ENCODE data around the gene TRMT5. TPM values are rescaled to one million over a fixed set of nuclear protein-coding genes. Genes with fewer than 3 reads are reported as not detected.

Gene TRMT5
- total and polyA plus RNA-seq, 9 of the 15 experiments (the other 6 are each of a cell fraction or from before 2014, with no cell fraction given) = 8.4 to 20.0 (median 15.1) TPM

DNA sequence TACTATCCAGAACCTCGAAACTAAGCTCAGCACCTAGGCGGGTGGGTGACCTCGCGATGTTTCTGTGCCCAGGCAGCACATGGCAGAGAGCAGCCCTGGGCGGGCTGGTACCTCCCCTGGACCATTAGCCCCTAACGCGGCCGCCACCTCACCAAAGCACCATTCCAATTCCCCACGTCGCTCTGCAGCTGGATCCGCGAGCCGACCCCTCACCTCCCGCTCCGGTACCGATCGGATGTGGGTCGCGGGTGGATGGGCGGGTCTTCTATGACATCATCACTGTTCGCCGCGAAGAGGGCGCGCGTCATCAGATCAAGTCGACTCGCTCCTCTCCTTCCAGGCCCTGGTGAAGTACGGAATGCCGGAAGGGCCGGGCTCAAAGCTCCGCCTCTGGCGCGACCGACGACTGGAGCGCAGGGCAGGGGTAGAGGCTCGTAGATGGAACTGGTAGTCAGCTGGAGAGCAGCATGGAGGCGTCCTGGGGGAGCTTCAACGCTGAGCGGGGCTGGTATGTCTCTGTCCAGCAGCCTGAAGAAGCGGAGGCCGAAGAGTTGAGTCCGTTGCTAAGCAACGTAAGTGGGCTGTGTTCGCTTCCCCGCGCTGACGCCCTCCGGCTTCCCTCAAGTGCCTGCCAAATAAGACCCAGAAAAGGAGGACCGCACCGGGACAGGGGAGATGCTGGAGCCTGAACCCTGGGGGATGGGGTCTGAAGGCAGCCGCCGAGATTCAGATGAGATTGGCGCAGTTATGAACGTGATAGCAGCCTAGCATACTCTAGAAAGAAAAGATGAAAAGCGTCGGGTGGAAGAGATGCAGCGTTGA is at the start of gene TRMT5, which contains the start of gene SLC38A6 (continued):
- TF ChIP-seq, protein P1, sequence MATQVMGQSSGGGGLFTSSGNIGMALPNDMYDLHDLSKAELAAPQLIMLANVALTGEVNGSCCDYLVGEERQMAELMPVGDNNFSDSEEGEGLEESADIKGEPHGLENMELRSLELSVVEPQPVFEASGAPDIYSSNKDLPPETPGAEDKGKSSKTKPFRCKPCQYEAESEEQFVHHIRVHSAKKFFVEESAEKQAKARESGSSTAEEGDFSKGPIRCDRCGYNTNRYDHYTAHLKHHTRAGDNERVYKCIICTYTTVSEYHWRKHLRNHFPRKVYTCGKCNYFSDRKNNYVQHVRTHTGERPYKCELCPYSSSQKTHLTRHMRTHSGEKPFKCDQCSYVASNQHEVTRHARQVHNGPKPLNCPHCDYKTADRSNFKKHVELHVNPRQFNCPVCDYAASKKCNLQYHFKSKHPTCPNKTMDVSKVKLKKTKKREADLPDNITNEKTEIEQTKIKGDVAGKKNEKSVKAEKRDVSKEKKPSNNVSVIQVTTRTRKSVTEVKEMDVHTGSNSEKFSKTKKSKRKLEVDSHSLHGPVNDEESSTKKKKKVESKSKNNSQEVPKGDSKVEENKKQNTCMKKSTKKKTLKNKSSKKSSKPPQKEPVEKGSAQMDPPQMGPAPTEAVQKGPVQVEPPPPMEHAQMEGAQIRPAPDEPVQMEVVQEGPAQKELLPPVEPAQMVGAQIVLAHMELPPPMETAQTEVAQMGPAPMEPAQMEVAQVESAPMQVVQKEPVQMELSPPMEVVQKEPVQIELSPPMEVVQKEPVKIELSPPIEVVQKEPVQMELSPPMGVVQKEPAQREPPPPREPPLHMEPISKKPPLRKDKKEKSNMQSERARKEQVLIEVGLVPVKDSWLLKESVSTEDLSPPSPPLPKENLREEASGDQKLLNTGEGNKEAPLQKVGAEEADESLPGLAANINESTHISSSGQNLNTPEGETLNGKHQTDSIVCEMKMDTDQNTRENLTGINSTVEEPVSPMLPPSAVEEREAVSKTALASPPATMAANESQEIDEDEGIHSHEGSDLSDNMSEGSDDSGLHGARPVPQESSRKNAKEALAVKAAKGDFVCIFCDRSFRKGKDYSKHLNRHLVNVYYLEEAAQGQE (IDR thresholded peaks at IDR 0.05; ENCODE audit: borderline replicate concordance) = peak; percentile 87
- TF ChIP-seq, protein P1 (CRISPR knock-in tag; IDR thresholded peaks at IDR 0.05; ENCODE audit: low read depth) = peak; percentile 75; the same call in 1 of the 2 replicates
- no peak; the same call in 1 of the 2 replicates for TF ChIP-seq FOSL1 (tag; conservative IDR thresholded peaks at IDR 0.05)
- TF ChIP-seq SP1 (CRISPR knock-in tag; IDR thresholded peaks at IDR 0.05) = peak; percentile 88
- no peak for TF ChIP-seq HIVEP1 (CRISPR knock-in tag; IDR thresholded peaks at IDR 0.05)
- no peak for TF ChIP-seq MCM2 (IDR thresholded peaks at IDR 0.05; ENCODE audit: low read depth)
- no peak for TF ChIP-seq RBM17 (IDR thresholded peaks at IDR 0.05; ENCODE audit: borderline replicate concordance, low read depth, low read length)
- no peak for TF ChIP-seq DACH1 (IDR thresholded peaks at IDR 0.05; ENCODE audit: partially characterized antibody)
- TF ChIP-seq PCBP1 (IDR thresholded peaks at IDR 0.05; ENCODE audit: low read depth, low read length, poor library complexity, severe bottlenecking) = no peak
- TF ChIP-seq ZBTB7A (IDR thresholded peaks at IDR 0.05; ENCODE audit: borderline replicate concordance, control insufficient read depth, low read depth, low read length) = peak; percentile 34; the same call in 1 of the 2 replicates
